ENCODE data around the gene SSBP3. TPM values are rescaled to one million over a fixed set of nuclear protein-coding genes. Genes with fewer than 3 reads are reported as not detected.
A peak's percentile ranks its signal among the peaks of the same experiment; 100 is the strongest.

SSBP3 gene
- total RNA-seq, 1 donor: 11.7 TPM

DNA sequence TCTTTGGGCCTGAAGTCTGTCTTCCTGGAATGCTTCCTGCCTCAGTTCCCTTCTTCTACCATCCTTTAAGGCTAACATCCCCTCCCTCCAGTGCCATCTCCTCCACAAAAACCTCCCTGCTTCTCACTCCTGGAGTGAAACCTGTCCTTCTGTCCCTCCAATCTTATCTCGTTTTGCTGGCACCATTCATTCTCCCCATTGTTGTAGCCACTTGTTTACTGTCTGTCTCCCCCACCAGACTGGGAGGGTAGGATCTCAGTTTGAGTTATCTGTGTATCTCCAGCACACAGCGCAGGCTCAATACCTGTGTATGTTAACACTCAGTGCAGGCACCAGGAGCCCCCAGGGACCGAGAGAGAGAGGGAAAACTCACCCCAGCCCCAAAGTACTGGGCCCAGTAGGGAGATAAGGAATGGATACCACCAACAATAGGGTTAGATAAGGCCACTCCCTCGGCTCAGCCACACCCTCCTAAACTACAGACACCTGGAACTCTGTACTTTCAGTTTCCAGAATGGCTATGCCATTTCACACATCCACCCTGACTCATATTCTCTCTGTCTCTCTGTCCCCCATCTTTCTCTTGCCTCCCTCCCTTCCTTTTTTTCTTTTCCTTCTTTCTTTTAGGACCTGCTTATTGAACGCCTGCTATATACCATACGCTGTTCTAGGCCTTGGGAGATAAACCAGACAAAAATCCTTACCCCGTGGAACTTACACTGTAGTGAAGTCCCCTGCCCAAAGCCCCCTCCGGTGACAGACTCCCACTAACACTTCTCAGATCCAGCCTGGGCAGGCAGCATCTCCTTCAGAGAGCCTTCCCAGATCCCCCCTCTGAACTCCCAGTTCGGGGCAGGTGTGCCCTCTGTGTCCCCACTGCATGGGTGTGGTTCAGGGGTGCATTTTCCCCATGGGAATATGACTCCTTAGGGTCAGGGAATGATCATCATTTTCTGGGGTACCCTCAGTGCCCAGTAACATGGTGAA lies 3.3 kb upstream of the SSBP3 start:
- TF ChIP-seq, protein P1, sequence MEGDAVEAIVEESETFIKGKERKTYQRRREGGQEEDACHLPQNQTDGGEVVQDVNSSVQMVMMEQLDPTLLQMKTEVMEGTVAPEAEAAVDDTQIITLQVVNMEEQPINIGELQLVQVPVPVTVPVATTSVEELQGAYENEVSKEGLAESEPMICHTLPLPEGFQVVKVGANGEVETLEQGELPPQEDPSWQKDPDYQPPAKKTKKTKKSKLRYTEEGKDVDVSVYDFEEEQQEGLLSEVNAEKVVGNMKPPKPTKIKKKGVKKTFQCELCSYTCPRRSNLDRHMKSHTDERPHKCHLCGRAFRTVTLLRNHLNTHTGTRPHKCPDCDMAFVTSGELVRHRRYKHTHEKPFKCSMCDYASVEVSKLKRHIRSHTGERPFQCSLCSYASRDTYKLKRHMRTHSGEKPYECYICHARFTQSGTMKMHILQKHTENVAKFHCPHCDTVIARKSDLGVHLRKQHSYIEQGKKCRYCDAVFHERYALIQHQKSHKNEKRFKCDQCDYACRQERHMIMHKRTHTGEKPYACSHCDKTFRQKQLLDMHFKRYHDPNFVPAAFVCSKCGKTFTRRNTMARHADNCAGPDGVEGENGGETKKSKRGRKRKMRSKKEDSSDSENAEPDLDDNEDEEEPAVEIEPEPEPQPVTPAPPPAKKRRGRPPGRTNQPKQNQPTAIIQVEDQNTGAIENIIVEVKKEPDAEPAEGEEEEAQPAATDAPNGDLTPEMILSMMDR (IDR thresholded peaks at IDR 0.05; ENCODE audit: insufficient read depth, low read length): no peak
- DNase-seq (ENCODE audit: low read depth): no peak
- H3K4me3 ChIP-seq (ENCODE audit: low read depth, low read length): no peak overlapping the region

GRCh38 chr1:54408147-54409066 lies 2.2 kb upstream of the SSBP3 start:
- TF ChIP-seq, protein P1 (IDR thresholded peaks at IDR 0.05; ENCODE audit: insufficient read depth, low read length): no peak
- no peak overlapping the region for H3K4me3 ChIP-seq (ENCODE audit: low read depth, low read length)
- DNase-seq (ENCODE audit: low read depth): peak; percentile 80

DNA sequence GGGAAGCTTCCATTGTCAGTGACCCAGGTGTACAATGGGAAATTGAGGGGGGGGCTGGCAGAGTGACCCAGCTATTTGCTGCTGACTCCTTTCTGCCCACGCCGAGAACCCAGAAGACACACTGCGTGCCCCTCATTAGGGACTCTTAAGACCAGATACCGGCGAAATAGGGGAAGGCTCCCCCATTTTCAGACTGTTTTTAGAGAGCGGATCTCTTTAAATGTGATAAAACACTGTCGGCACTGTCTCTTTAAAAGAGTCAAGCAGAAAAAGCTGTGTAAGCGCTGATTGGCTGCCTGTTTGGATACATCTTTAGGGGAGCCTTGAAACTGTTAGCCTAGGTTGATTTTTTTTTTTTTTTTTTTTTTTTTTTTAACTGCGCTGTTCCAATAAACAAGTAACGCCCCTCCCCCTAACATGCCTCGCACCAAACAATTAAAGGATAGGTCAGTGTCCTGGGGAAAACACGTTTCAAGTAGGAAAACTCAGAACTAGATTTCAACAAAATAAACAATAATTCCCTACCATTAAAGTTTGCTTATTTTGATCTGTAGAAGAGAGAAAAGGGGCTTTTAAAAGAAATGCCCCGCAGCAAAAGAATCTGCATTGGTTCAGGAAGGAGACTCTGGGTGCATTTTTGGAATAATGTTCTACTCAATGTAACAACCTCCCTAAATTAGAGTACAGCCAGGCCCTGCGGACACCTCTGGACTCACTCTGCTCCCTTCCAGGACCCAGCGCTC lies 1.4 kb upstream of the SSBP3 start:
- peak overlapping the region; percentile 75 for H3K4me3 ChIP-seq (ENCODE audit: low read depth, low read length)
- TF ChIP-seq, protein P1 (IDR thresholded peaks at IDR 0.05; ENCODE audit: insufficient read depth, low read length): no peak

GRCh38 chr1:54407154-54407403 lies 885 bp upstream of the SSBP3 start:
- TF ChIP-seq, protein P1 (IDR thresholded peaks at IDR 0.05; ENCODE audit: insufficient read depth, low read length): no peak
- peak overlapping the region; percentile 75 for H3K4me3 ChIP-seq (ENCODE audit: low read depth, low read length)
- no peak for DNase-seq (ENCODE audit: low read depth)

More for the DNA sequence above, 1.4 kb upstream of the SSBP3 start:
- peak; percentile 97 for DNase-seq (ENCODE audit: low read depth)

- DNase-seq (ENCODE audit: low read depth): no peak
- TF ChIP-seq, protein P1 (IDR thresholded peaks at IDR 0.05; ENCODE audit: insufficient read depth, low read length): no peak
- H3K4me3 ChIP-seq (ENCODE audit: low read depth, low read length): peak overlapping the region; percentile 73
These were observed 298 bp downstream of the SSBP3 start for GRCh38 chr1:54405898-54406293.
